HepG2 (cell line): ENCODE results near the gene HSPE1. TPM values are rescaled to one million over a fixed set of nuclear protein-coding genes. Genes with fewer than 3 reads are reported as not detected.
A peak's percentile ranks its signal among the peaks of the same experiment; 100 is the strongest.

Experiments
- ATAC-seq: fragments of 200-7000 bp; cut with Tn5 transposase; 3 replicates; pipeline ENCODE4 v1.9.1; 2020; ENCODE audit warnings: mild to moderate bottlenecking, moderate library complexity
- BruUV-seq: library from RNA; stranded (reverse); fragments of 400-500 nt; replicated peaks from 2 replicates; lab custom pipeline; 2021; lab: Mats Ljungman, UMichigan
- CTCF ChIA-PET: fragments of 300-600 bp; formaldehyde crosslinking; extraction: SDS; loops from one replicate; lab custom pipeline; 2021; ENCODE audit warnings: low total read pairs, inconsistent platforms, low intra/inter-chr PET ratio; lab: Yijun Ruan, JAX
- POLR2A ChIA-PET: fragments of 350-600 bp; sonication (Branson Sonifier 250); formaldehyde crosslinking; loops from one replicate; lab custom pipeline; 2020; ENCODE audit warnings: antibody characterized with exemption, inconsistent platforms; lab: Yijun Ruan, JAX
- DNase-seq: peaks from one replicate; pipeline ENCODE4 v3.0.0-alpha.2; 2015; ENCODE audit warnings: low spot score
- FAIRE-seq: peaks from 3 replicates; lab custom pipeline; 2011; peaks lifted over from hg19 to GRCh38; lab: Jason Lieb, UNC
- H2AFZ ChIP-seq: one replicate; pipeline ENCODE4 v1.6.1; 2011; ENCODE audit warnings: low read length, inconsistent platforms
- H3K27ac ChIP-seq: fragments of 300-600 bp; 3 replicates; pipeline ENCODE4 v1.8.0; 2011; ENCODE audit warnings: mixed run types, mild to moderate bottlenecking, mixed read lengths, low read length, inconsistent platforms; ENCODE audit not compliant: insufficient read depth; ENCODE audit errors: extremely low read length
- H3K27me3 ChIP-seq, 2 experiments: fragments of 200-600 bp in 1 of 2; 2 replicates in 1 of 2; 3 replicates in 1 of 2; pipeline versions ENCODE4 v1.6.0 to v1.8.0; 2011; ENCODE audit warnings: low read length in 2 of 2, mild to moderate bottlenecking in 2 of 2, moderate library complexity in 2 of 2, inconsistent platforms in 1 of 2; ENCODE audit not compliant: insufficient read depth in 2 of 2, control insufficient read depth in 1 of 2
- H3K36me3 ChIP-seq, 2 experiments: fragments of 200-600 bp in 1 of 2; replicated peaks in 1 of 2; 2 replicates in 1 of 2; 3 replicates in 1 of 2; pipeline versions ENCODE4 v1.5.1 to v1.8.0; 2011; ENCODE audit warnings: low read length in 2 of 2, inconsistent platforms in 1 of 2; ENCODE audit not compliant: insufficient read depth in 2 of 2, control insufficient read depth in 1 of 2
- H3K4me1 ChIP-seq: 2 replicates; pipeline ENCODE4 v1.5.1; 2012; ENCODE audit warnings: low read length, inconsistent platforms; ENCODE audit not compliant: insufficient read depth
- H3K4me2 ChIP-seq: 2 replicates; pipeline ENCODE4 v1.6.0; 2011; ENCODE audit warnings: low read depth, low read length, inconsistent platforms
- H3K4me3 ChIP-seq, 3 experiments: fragments of 200-600 bp in 1 of 3; sonication (generic), shearing (Covaris generic) in 1 of 3; replicated peaks in 1 of 3; 2 replicates each; pipeline ENCODE4 v1.5.1; 2011 to 2016; ENCODE audit warnings: low read length in 3 of 3, inconsistent platforms in 2 of 3, low read depth in 2 of 3, mild to moderate bottlenecking in 2 of 3, control low read depth in 1 of 3, mixed read lengths in 1 of 3; ENCODE audit not compliant: insufficient read depth in 1 of 3
- H3K79me2 ChIP-seq: one replicate; pipeline ENCODE4 v1.6.1; 2011; ENCODE audit warnings: low read length, inconsistent platforms; ENCODE audit not compliant: insufficient read depth
- H3K9ac ChIP-seq: 2 replicates; pipeline ENCODE4 v1.6.0; 2011; ENCODE audit warnings: mild to moderate bottlenecking, low read depth, low read length, inconsistent platforms; ENCODE audit not compliant: insufficient read depth
- H3K9me3 ChIP-seq: 2 replicates; pipeline ENCODE4 v1.5.1; 2012; ENCODE audit warnings: mild to moderate bottlenecking, low read length
- H4K20me1 ChIP-seq: 2 replicates; pipeline ENCODE4 v1.6.0; 2011; ENCODE audit warnings: inconsistent platforms, mild to moderate bottlenecking, low read length, moderate library complexity; ENCODE audit not compliant: insufficient read depth
- ASH2L ChIP-seq: fragments of 300-600, 200-600 bp; sonication (generic); IDR thresholded peaks from 2 replicates; pipeline ENCODE4 v1.7.0; 2017; ENCODE audit warnings: low read depth, mild to moderate bottlenecking, moderate library complexity, mixed read lengths, low read length; ENCODE audit not compliant: insufficient read length
- CREB1 ChIP-seq, 2 experiments: fragments of 450-650 bp in 1 of 2; IDR thresholded peaks; 2 replicates each; pipeline ENCODE4 v1.6.1; 2016 to 2017; ENCODE audit warnings: control low read depth in 1 of 2, mild to moderate bottlenecking in 1 of 2, missing compliant biosample characterization in 1 of 2, missing genetic modification characterization in 1 of 2
- EEA1 ChIP-seq: sonication (generic); formaldehyde crosslinking; IDR thresholded peaks from 2 replicates; pipeline ENCODE4 v1.5.1; 2020; ENCODE audit warnings: mild to moderate bottlenecking, missing genetic modification reagents, borderline replicate concordance
- KAT8 ChIP-seq: IDR thresholded peaks from 2 replicates; pipeline ENCODE4 v1.6.1; 2016; ENCODE audit warnings: missing genetic modification reagents, missing compliant biosample characterization
- SAP130 ChIP-seq: IDR thresholded peaks from 2 replicates; pipeline ENCODE4 v1.6.1; 2016; ENCODE audit warnings: low read depth
- WGBS: methylation state at CpG from one replicate; pipeline ENCODE4 v1.1.6; 2017; ENCODE audit warnings: low lambda C conversion rate; 5-methylcytosine and 5-hydroxymethylcytosine counted together
- in situ Hi-C: cut with HindIII; loops from 2 replicates; pipeline ENCODE4 v1.10.0; 2017; ENCODE audit warnings: low pct_unique_long_range_greater_than_20kb; ENCODE audit not compliant: extremely low pct_ligation_motif_present
- intact Hi-C: fragments of 100-400 bp; cut with micrococcal nuclease; formaldehyde crosslinking; loops from one replicate; pipeline ENCODE4 v1.10.0; 2022; ENCODE audit not compliant: unreplicated experiment
- polyA plus RNA-seq, 8 experiments: library from polyadenylated mRNA; depleted of rRNA in 3 of 8; stranded (reverse) in 7 of 8; unstranded in 1 of 8; fragments of >200 nt; fragmentation: Illumina TruSeq in 4 of 8; extraction: Trizol in 4 of 8; gene quantifications; 2 replicates each; pipeline versions ENCODE4 v1.2.1 to v1.2.3, GENCODE V29; 2011 to 2016; ENCODE audit warnings: low read depth in 4 of 8, missing spikeins in 1 of 8, mixed read lengths in 1 of 8; ENCODE audit not compliant: insufficient read depth in 1 of 8
- total RNA-seq, 5 experiments: library from RNA; depleted of rRNA; stranded (reverse); fragments of >200 nt; fragmentation: Illumina TruSeq; extraction: Trizol; gene quantifications; 2 replicates each; pipeline ENCODE4 v1.2.3, GENCODE V29; 2016; ENCODE audit warnings: low read depth in 1 of 5
- TF ChIP-seq, protein P1 (sequence below): sonication (generic); formaldehyde crosslinking; IDR thresholded peaks from 2 replicates; pipeline ENCODE4 v1.5.1; 2020; ENCODE audit warnings: mild to moderate bottlenecking, missing genetic modification reagents, borderline replicate concordance
- TF ChIP-seq, protein P2 (sequence below), 2 experiments: fragments of 450-650 bp in 1 of 2; sonication (generic) in 1 of 2; formaldehyde crosslinking; IDR thresholded peaks; 2 replicates each; pipeline versions ENCODE4 v1.5.0 to v1.8.0; 2020 to 2022; ENCODE audit warnings: mild to moderate bottlenecking in 1 of 2, missing genetic modification reagents in 1 of 2
- TF ChIP-seq, protein P3 (sequence below): sonication (generic); formaldehyde crosslinking; IDR thresholded peaks from 2 replicates; pipeline ENCODE4 v1.4.0; 2020; ENCODE audit warnings: missing genetic modification reagents

HSPE1 gene
- total and polyA plus RNA-seq, 2 of the 13 experiments (the other 11 are each of a cell fraction or from before 2014, with no cell fraction given), result 244 to 823 TPM

DNA sequence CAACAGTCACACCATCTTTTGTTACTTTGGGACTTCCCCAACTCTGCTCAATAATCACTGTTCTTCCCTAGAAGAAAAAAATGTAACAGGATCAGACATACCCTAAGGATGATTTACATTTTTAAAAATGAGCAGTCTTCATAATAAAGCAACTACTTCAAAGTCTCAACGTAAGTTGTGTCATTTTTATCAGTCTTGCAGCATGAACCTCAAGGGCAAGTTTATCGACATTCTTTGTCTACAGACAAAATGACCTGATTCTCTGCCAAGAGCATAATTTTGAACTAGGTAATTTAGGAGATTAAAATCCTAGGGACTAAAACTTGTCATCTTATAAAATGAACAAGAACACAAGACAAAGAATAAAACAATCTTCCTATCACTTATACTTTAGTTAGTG is 2.9 kb upstream of the HSPE1 start:
- H3K9ac ChIP-seq, result peak overlapping the region; percentile 99
- DNase-seq (no peak), FAIRE-seq (no peak), ATAC-seq (no peak)
- H3K79me2 ChIP-seq, result peaks cover 91% of the 10 kb centered on the region
- H3K4me3 ChIP-seq, result peak overlapping the region; percentile 68 to 96 (median 95); a peak in 5 of 6 replicates
- H3K4me2 ChIP-seq, result peak overlapping the region; percentile 92
- TF ChIP-seq EEA1 (CRISPR knock-in tag) (no peak), SAP130 (CRISPR knock-in tag) (peak; percentile 15; the same call in 1 of the 2 replicates), ASH2L (peak; percentile 2), CREB1 (IDR thresholded peaks at IDR 0.05) (no peak), CREB1 (CRISPR knock-in tag; IDR thresholded peaks at IDR 0.05) (peak; percentile 47), KAT8 (CRISPR knock-in tag) (0 out of 2 replicates have a peak, but pooled peaks have one; percentile 9)
- TF ChIP-seq, protein P1, sequence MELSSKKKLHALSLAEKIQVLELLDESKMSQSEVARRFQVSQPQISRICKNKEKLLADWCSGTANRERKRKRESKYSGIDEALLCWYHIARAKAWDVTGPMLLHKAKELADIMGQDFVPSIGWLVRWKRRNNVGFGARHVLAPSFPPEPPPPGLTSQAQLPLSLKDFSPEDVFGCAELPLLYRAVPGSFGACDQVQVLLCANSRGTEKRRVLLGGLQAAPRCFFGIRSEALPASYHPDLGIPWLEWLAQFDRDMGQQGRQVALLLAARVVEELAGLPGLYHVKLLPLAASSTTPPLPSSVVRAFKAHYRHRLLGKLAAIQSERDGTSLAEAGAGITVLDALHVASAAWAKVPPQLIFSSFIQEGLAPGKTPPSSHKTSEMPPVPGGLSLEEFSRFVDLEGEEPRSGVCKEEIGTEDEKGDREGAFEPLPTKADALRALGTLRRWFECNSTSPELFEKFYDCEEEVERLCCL (CRISPR knock-in tag), result no peak
- TF ChIP-seq, protein P2, sequence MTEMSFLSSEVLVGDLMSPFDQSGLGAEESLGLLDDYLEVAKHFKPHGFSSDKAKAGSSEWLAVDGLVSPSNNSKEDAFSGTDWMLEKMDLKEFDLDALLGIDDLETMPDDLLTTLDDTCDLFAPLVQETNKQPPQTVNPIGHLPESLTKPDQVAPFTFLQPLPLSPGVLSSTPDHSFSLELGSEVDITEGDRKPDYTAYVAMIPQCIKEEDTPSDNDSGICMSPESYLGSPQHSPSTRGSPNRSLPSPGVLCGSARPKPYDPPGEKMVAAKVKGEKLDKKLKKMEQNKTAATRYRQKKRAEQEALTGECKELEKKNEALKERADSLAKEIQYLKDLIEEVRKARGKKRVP (CRISPR knock-in tag; IDR thresholded peaks at IDR 0.05), result peak in 1 of 2 experiments; percentile 59; a peak in 2 of 4 replicates
- TF ChIP-seq, protein P3, sequence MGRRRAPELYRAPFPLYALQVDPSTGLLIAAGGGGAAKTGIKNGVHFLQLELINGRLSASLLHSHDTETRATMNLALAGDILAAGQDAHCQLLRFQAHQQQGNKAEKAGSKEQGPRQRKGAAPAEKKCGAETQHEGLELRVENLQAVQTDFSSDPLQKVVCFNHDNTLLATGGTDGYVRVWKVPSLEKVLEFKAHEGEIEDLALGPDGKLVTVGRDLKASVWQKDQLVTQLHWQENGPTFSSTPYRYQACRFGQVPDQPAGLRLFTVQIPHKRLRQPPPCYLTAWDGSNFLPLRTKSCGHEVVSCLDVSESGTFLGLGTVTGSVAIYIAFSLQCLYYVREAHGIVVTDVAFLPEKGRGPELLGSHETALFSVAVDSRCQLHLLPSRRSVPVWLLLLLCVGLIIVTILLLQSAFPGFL (CRISPR knock-in tag), result no peak
- CTCF ChIA-PET, result no interaction called here
- in situ Hi-C loops (no loop called here), intact Hi-C loops (no loop called here)
- no TSS peak for BruUV-seq
- H4K20me1 ChIP-seq, result peaks cover 63% of the 10 kb centered on the region
- H3K9me3 ChIP-seq, result no peaks in the 10 kb centered on the region
- no peaks in the 10 kb centered on the region; a peak in 1 of 5 replicates for H3K27me3 ChIP-seq
- H3K27ac ChIP-seq, result no peak overlapping the region
- H3K4me1 ChIP-seq, result peaks cover 67% of the 10 kb centered on the region
- no peak overlapping the region for H2AFZ ChIP-seq
- WGBS, result 1% methylated on average over 2 of the region's 2 CpGs
- peaks cover 23 to 66% of the 10 kb centered on the region in 2 experiments for H3K36me3 ChIP-seq
- POLR2A ChIA-PET, result interaction anchor here (1.7 to 5.6 kb wide), 7 partner anchors 13 to 62 kb away, joined by 4 to 264 read pairs (median 71); partner anchors contain the start of genes COQ10B and SF3B1
